ENCODE data around the gene LRRC3.

The LRRC3 gene

DNA sequence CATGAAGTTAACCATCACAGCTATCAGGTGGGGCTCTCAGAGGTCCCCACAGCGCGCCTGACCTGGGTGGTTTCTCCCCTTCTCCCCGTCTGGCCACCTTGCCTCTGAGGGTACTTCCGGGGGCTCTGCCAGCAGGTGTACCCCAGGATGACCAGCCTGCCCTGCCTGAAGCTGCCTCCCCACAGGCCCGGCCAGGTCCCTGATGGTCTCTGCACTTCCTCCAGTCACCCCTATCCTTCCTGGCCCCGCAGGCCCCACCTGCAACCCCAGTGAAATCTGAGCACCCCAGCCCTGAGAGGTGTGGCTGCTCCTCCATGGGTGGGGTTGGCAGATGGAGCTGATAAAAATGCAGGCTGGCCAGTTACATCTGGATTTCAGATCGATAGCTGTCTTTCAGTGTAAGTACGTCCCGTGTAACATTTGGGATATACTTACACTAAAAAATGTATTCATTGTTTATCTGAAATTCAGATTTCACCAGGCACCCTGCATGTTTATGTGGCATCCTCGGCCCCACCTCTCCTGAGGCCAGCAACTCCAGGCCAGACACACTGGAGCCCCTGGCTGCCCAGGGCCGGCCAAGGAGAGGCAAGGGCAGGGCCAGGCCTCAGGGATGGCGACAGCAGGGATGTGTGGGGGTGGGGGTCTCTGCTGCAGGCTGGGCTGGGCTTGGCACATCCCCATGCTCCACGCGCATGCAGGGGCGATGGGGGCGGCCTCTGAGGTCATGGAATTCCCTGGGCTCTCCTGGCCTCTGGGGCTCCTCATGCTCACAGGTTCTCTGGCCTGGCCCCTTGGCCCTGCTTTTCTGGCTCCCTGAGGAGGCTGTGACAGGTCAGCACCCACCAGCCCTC, 25.1 kb downstream of the LRRC3 start:
- no peak for DNase-seq

DNA sequence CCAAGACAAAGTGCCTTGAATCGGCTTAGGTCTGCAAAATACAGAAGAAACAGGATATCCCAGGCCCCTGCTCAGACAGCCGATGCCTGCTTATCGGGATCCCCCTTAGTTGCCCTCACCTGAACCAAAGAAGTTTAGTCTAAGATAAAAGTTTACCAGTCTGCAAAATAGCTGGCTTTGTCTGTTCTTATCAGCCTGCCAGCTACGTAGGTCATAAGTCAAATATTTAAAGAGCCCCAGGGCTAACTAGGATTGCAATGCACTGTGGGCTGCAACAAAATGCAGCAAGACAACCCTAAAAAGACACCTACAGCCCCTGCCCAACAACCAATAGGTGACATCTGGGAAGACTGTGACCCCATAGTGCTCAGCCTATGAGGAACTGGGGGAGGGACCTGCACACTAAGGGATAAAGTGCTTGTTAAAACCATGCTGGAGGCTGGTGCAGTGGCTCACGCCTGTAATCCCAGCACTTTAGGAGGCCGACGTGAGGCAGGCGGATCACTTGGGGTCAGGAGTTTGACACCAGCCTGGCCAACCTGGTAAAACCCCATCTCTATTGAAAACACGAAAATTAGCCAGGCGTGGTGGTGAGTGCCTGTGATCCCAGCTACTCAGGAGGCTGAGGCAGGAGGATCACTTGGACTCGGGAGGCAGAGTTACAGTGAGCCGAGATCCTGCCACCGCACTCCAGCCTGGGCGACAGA, 27.4 kb downstream of the LRRC3 start:
- no peak for DNase-seq

DNA sequence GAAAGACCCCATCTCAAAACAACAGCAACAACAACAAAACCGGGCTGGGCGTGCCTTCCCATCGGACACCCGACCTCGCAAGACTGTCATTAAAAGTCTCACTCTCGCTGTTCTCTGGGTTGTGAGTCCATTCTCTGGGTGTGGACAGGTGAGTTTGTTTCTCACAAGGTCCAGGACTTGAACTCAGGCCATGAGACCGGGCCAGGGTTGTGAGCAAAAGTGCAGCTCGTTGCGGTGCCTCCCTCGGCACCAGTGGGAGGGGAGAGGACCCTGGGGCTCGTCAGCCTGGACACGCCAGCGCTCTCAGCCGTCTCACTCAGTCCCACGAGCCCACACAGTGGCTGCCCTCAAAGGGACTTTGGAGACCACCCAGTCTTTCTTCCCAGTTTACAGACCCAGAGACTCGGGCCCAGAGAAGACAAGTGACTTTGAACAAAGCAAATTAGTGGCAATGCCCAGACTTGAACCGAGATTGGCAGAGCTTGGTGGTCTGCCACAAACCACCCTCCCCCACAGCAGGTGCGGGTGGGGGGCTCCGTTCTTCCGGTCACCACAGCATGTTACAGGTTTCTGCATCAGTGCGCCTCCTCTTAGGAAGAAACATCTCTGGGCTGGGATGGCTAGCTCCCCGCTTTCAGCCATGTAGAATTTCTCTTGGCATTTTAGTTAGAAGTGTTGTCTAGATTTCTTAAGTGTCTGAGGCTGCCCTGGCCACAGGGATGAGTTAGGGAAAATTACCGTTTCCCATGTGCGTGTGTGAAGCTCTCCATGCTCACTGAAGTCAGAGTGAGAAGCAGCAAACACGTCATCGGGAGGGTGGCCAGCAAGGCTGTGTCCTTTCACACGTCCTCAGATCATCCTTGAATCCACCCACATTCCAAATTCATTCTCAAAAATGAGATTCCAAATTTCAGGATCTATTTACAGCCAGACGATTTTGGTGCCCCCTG, 28.3 kb downstream of the LRRC3 start:
- no peak for DNase-seq

DNA sequence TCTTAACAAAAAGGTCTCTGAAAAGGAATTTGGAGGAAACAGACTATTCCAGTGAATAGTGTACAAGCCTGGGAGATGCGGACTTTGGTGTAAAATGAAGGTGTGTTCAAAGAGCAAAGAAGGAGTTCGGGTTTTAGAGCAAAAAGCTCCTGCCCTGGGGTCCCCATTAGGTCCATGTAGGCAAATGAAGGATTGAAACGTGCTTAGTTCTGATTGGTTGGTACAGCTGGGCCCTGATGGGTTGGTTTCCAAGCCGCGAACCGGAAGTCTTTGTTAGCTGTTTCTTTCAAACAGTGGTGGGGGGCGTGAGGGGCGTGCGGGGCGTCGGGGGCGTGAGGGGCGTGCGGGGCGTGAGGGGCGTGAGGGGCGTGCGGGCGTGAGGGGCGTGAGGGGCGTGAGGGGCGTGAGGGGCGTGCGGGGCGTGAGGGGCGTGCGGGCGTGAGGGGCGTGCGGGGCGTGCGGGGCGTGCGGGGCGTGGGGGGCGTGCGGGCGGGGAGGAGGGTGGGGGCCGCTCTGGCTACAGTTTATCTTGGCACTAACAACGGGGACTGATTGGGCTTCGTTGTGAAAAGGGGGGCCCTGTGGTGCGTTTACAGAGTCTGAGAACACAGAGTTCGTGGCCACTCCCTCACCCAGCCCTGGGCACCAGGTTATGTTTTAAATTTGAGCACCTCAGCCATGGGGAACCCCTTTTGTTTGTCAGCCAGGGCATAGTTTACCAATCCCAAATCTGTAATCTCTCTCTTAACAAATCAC, 29.4 kb downstream of the LRRC3 start:
- DNase-seq, result no peak

DNA sequence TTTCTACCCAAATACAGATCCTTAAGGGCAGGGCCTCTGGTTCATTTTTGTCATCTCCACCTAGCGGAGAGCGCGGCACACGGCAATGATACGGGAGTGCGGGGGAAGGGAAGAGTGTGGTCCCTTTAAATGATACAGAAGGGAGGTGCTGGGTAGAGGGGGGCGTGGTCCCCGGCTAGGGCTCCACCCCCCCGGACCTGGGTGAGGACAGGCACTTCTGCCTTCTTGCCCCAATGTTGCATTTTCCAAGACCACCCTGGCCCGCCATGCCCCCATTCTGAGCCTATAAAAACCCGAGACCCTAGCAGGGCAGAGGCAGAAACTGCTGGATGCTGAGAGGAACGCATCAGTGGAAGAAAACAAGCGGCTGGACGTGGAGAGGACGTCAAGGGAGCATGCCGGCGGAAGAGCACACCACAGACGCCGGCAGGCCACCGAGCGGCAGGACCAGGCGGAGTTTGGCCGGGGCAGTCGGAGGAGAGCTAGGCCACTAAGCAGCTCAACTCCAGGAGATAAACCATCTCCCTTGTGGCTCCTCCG, 30.0 kb downstream of the LRRC3 start:
- DNase-seq, result no peak

DNA sequence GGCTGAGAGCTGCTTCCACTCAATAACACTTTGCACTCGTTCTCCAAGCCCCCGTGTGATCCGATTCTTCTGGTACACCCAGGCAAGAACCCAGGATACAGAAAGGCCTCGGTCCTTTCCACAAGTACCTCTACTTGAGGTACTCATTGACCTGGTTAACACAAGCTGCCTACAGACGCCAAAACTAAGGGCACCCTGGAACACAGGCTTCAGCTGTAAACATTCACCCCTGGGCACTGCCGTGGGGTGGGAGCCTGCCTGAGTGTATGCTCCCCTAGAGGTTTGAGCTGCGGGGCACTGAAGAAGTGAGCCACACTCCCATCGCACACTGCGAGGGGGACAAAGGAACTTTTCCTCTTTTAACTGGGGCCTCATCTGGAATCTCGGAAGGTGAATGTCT, 30.5 kb downstream of the LRRC3 start:
- no peak for DNase-seq

DNA sequence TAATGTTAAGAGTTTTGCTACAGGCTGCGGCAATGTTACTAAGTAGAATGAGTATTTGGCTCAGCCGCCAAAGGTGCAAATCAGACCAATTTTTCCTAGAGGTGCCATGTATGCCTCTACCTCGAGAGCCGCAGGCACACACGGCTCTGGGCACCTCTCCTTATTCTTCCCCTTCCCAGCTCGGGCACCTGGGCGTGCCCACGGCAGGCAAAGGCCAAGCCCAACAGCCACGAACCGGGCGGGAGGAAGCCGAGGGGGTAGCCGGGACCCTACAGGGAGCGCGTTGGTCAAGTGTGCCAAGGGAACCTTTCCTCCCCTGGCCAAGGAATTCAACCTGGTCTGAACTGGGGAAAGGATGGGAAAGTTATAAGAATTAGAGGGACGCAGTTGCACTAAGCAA, 31.0 kb downstream of the LRRC3 start:
- no peak for DNase-seq

DNA sequence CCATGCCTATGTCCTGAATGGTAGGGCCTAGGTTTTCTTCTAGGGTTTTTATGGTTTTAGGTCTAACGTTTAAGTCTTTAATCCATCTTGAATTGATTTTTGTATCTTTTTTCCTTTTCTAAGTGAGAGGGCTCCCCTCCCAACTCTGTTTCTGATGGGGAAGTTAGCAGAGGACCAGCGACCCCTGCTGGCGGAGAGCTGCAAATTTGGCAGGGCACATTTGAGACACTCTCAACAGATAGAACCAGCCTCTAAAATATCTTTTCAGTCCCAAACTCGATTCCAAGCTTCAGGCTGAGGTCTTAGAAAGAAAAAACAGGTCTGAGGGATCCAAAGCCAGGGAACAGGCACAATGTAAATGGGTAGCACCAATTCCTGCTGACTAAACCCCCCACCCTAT, 32.5 kb downstream of the LRRC3 start:
- no peak for DNase-seq

DNA sequence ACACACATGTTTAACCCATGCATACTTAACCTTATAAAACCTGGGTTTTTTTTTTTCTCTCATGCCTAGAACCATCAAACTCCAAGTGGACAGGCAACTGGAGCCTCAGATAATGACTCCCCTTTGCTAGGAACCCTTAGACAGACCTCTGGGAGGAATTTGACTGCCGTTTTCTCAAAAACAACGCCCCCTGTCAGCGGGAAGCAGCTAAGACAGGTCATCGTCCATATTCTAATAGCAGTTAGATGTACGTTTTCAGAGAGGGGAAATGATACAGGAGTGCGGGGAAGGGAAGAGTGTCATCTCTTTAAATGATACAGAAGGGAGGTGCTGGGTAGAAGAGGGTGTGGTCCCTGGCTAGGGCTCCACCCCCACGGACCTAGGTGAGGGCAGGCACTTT, 34.7 kb downstream of the LRRC3 start:
- DNase-seq, result no peak

DNA sequence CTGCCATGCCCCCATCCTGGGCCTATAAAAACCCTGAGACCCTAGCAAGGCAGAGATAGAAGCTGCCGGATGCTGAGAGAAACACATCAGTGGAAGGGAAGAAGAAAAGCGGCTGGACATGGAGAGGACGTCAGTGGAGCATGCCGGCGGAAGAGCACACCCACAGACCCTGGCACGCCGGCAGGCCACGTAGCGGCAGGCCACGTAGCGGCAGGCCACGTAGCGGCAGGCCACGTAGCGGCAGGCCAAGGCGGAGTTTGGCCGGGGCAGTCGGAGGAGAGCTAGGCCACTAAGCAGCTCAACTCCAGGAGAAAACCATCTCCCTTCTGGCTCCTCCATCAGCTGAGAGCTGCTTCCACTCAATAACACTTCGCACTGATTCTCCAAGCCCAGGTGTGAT, 35.1 kb downstream of the LRRC3 start:
- no peak for DNase-seq

DNA sequence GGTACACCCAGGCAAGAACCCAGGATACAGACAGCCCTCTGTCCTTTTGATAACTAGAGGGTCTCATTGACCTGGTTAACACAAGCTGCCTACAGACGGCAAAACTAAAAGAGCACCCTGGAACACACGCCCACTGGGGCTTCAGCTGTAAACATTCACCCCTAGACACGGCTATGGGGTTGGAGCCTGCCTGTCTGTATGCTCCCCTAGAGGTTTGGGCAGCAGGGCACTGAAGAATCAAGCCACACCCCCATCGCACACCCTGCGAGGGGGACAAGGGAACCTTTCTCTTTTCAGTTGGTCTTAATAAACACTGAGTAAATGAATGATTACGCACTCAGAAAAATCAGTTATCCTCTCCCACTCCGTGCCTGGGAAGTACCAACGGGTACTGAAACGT, 35.5 kb downstream of the LRRC3 start:
- DNase-seq, result no peak

DNA sequence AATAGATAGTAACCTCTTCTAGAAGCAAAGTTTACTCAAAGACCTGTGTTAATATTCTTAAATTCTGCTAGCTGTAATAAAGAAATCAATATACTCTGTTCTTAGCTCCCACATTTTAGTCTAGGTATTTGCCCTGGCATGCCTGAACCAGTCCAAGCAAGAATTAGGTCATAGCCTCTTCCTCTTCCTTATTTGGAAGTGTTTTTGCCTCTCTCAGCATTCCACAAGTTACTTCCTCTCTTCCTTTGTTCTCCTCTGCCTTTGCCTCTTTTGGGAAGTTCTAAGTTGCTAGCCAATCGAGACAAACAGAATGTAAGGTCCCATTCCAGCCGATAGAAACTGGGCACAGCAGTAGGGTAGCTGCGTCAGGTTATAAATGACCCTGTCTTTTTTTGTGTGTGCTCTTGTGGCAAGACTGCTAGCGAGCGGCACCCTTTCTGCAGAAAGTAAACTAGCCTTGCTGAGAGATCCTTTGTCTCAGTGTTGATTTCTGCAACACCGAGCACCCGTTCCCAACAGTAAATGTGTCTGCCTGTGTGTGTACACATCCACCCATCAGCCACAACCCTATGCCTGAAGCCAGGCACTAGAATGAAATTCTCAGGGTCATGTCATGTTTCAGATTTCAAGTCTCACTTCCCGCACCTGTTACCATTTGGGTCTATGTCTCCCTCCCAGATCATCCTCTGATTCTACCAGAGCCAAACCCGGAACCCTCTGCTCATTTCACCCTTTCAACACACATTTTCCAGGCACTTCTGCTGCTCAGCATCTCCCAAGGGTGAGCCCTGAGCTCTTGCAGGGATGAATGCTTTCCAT, 37.5 kb downstream of the LRRC3 start:
- DNase-seq, result no peak

DNA sequence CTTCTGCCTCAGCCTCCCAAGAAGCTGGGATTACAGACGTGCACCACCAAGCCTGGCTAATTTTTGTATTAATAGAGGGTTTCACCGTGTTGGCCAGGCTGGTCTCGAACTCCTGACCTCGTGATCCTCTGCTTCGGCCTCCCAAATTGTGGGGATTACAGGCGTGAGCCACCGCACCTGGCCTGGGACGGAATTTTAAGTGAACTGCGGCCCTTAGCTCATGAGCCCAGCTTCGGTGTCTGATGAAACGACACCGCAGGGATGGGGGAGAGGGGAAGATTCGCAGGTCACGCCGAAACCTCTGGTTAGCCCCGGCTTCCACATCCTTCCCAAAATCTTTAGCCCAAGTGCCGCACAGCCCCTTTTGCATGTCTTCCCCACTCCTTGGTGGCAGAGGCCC, 39.1 kb downstream of the LRRC3 start:
- no peak for DNase-seq

DNA sequence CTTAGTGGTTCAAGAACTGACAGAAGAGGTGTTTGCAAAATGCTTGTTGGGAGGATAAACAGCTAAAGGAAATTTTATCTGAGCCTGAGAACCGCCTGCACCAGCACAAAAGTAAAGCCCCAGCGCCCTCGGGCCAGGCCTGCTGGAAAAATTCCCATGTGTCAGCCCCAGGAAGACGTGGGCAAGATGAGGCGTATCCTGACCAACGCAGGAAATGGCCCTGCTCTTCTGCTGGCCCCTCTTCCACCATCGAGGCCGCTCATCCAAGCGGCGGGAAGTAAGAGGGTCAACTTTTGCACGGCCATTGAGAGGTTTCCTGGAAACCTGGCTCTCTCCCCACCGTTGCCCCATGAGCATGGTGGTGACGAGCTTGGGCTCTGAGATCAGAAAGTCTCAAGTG, 39.6 kb downstream of the LRRC3 start:
- no peak for DNase-seq

DNA sequence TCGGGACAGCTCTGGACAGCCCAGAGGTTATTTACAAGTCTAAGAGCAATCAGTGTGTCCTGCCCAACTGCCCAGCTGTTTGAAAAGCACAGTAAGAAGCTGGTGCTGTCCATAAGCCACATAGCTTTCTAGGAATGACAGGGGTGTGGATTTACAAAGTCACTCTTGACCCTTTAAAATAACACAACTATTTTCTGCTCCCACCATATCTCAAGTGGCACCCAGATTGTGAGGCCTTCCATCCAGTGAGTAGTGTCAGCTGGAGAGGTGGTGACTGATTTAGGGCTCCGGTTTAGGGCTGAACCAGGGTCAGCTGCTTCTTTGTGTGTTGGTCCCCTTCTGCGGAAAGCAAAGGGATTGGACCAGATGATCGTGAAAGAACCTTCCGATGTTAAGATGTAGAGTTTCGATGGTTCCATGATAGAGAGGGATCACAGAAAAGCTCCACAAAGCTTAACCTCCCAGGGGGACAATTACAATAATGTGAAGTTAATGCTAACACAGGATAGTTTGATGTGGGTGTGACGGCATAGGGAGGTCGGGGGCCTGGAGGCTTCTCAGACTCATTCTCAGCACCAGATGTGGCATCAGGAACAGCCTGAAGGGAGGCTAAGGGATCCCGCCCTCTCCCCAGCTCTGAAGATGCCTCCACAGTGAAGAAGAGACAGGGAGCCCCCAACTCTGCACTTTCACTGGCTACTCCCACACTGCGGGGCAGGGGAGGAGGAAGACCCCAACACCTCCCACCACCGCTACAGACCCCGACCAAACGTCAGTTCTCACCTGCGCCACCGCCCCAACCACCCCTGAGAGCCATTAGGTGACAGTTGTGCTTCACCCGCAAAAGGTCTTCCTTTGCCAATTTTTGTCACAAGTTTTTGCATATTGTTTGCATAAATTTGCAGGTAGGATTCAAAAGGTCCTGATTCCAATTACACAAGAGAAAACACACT, 40.6 kb downstream of the LRRC3 start:
- DNase-seq, result no peak

DNA sequence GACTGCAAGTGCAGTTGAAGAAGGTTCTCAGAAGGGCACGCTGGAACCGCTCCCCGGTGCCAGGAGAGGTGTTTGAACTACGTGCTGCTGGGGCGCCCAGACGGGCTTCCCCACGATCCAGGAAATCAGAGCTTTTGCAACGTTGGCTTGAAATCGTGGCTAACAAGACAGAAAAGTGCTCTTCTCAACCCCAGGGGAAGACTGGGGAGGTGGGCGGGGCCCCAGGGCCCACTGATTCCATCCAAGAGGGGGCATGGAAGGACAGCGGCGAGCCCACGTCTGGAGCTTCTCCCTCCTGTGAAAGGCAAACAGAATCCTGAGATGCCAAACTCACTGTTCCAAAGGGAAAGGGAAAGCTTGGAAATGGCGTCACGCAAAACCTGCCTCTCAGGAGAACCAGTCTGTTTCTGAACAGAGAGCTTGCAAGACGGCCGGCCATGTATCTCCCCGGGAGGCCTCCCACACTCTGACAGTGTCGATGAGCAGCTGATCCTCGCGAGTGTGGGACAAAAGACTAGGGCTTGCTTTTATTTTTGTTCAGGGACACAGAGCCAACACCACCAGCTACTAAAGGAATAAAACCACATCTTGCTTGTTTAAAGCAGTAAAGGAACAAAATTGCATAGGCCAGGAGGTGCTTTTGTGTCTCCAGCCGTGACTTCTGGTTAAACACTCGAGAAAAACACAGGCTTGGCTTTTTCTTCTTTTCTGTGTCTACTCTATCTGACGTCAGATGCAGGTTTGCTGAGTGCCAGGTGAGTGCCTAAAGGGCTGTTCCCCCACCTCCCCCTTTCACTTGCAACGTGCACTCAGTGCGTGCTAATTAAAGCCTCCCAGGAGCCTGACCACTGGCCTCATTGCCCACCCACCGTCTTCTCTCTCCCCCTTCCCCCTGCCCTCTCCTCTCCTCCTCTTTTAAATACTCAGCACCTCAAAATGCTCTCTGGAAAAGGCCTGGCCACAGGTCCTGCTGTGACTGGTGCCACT, 41.5 kb downstream of the LRRC3 start:
- no peak for DNase-seq

DNA sequence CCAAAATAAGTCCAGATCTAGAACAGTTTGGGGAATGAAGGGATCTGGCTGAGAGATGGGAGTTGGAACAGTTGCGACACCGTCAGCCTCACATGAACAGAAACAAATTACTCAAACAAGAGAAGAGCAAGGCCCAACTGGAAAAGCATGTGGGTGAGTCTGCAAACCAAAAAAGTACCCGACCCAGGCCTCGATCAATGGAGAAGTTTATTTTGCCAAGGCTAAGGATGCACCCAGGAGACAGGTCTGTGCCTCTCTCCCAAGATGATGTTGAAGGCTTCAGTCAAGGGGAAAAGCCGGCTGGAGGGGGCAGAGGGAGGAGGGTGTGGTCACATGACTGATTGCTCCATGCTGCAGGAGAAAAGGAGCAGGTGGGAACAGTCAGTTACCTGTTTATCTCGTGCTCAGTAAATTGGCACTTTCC, 42.4 kb downstream of the LRRC3 start:
- DNase-seq, result no peak

DNA sequence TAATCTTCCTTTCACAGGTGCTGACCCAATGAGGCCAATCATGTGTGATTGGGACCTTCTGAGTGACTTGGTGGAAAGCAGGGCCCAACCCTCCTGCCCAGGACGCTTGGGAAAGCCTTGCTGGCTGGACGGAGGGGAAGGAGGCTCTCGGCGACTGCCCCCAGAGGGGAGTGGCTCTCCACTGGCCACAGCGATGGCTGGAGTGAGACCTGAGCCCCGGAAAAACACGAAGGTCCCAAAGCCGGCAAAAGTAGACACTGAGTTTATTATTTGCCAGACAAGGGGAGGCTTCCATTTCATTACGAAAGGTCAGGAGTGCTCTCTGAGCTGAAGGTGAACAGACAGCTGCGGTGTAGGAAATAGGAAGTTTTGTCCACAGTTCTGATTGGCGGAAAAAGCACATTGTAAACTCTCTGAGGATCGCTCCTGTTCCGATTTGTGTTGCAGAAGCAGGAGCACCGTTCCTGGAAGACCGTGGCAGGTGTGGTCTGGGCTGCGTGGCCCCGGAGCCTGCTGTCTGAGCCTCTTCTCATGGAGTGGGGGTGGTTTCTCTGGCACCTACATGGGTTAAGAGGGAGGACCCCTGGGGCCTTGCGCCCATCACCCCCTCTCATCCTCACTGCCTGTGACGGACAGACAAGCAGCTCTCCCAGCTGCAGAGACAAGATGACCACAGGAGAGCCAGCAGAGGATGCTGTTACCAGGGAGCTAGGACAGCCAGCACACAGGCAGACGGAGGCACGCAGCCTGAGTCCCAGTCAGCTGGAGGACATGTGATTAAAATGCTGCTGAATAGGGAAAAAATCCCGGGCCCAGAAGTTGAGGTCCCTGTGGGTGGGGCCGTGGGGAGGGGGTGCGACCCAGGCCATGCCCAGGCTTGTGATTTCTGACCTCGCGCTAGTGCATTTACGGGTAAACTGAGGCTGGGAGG, 43.2 kb downstream of the LRRC3 start:
- no peak for DNase-seq
